Measurements from ENCODE around the gene KRTAP10-1. TPM values are rescaled to one million over a fixed set of nuclear protein-coding genes. Genes with fewer than 3 reads are reported as not detected.

Gene KRTAP10-1
- total RNA-seq, 2 donors from 2014 or later: not detected

GRCh38 chr21:44492567-44493385 is 47.2 kb downstream of the KRTAP10-1 start:
- Histone ChIP-seq H3K36me3 (no peaks in the 10 kb centered on the region), H3K27me3 (replicated peaks; ENCODE audit: insufficient read depth) (no peaks in the 10 kb centered on the region), H3K27ac (no peak overlapping the region), H3K9me3 (peaks cover 19% of the 10 kb centered on the region), H3K4me1 (ENCODE audit: control insufficient read depth in 1 of 2, low read depth in 2 of 2) (peaks cover 0 to 12% of the 10 kb centered on the region in 2 donors), H3K4me3 (no peak overlapping the region)
- ATAC-seq (ENCODE audit: insufficient number of reproducible peaks, low FRiP score, low read depth): no peak
- TF ChIP-seq, protein P1, sequence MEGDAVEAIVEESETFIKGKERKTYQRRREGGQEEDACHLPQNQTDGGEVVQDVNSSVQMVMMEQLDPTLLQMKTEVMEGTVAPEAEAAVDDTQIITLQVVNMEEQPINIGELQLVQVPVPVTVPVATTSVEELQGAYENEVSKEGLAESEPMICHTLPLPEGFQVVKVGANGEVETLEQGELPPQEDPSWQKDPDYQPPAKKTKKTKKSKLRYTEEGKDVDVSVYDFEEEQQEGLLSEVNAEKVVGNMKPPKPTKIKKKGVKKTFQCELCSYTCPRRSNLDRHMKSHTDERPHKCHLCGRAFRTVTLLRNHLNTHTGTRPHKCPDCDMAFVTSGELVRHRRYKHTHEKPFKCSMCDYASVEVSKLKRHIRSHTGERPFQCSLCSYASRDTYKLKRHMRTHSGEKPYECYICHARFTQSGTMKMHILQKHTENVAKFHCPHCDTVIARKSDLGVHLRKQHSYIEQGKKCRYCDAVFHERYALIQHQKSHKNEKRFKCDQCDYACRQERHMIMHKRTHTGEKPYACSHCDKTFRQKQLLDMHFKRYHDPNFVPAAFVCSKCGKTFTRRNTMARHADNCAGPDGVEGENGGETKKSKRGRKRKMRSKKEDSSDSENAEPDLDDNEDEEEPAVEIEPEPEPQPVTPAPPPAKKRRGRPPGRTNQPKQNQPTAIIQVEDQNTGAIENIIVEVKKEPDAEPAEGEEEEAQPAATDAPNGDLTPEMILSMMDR (IDR thresholded peaks at IDR 0.05): no peak
- no peak for DNase-seq (ENCODE audit: low spot score)

DNA sequence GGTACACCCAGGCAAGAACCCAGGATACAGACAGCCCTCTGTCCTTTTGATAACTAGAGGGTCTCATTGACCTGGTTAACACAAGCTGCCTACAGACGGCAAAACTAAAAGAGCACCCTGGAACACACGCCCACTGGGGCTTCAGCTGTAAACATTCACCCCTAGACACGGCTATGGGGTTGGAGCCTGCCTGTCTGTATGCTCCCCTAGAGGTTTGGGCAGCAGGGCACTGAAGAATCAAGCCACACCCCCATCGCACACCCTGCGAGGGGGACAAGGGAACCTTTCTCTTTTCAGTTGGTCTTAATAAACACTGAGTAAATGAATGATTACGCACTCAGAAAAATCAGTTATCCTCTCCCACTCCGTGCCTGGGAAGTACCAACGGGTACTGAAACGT is 49.2 kb downstream of the KRTAP10-1 start:
- Histone ChIP-seq H3K4me3 (no peak overlapping the region), H3K36me3 (no peaks in the 10 kb centered on the region), H3K27ac (no peak overlapping the region), H3K27me3 (replicated peaks; ENCODE audit: insufficient read depth) (no peaks in the 10 kb centered on the region), H3K9me3 (peaks cover 19% of the 10 kb centered on the region), H3K4me1 (ENCODE audit: control insufficient read depth in 1 of 2, low read depth in 2 of 2) (no peaks in the 10 kb centered on the region)
- TF ChIP-seq, protein P1 (IDR thresholded peaks at IDR 0.05): no peak
- DNase-seq (ENCODE audit: low spot score) (no peak), ATAC-seq (ENCODE audit: insufficient number of reproducible peaks, low FRiP score, low read depth) (no peak)

DNA sequence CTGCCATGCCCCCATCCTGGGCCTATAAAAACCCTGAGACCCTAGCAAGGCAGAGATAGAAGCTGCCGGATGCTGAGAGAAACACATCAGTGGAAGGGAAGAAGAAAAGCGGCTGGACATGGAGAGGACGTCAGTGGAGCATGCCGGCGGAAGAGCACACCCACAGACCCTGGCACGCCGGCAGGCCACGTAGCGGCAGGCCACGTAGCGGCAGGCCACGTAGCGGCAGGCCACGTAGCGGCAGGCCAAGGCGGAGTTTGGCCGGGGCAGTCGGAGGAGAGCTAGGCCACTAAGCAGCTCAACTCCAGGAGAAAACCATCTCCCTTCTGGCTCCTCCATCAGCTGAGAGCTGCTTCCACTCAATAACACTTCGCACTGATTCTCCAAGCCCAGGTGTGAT is 49.6 kb downstream of the KRTAP10-1 start:
- Histone ChIP-seq H3K27ac (no peak overlapping the region), H3K27me3 (replicated peaks; ENCODE audit: insufficient read depth) (no peaks in the 10 kb centered on the region), H3K4me3 (no peak overlapping the region), H3K9me3 (peaks cover 19% of the 10 kb centered on the region), H3K4me1 (ENCODE audit: control insufficient read depth in 1 of 2, low read depth in 2 of 2) (no peaks in the 10 kb centered on the region), H3K36me3 (no peaks in the 10 kb centered on the region)
- ATAC-seq (ENCODE audit: insufficient number of reproducible peaks, low FRiP score, low read depth): no peak
- TF ChIP-seq, protein P1 (IDR thresholded peaks at IDR 0.05): no peak
- no peak for DNase-seq (ENCODE audit: low spot score)

GRCh38 chr21:44489962-44490361 is 50.0 kb downstream of the KRTAP10-1 start:
- Histone ChIP-seq H3K9me3 (peaks cover 19% of the 10 kb centered on the region), H3K27me3 (replicated peaks; ENCODE audit: insufficient read depth) (no peaks in the 10 kb centered on the region), H3K27ac (no peak overlapping the region), H3K4me3 (no peak overlapping the region), H3K4me1 (ENCODE audit: control insufficient read depth in 1 of 2, low read depth in 2 of 2) (no peaks in the 10 kb centered on the region), H3K36me3 (no peaks in the 10 kb centered on the region)
- ATAC-seq (ENCODE audit: insufficient number of reproducible peaks, low FRiP score, low read depth): no peak
- no peak for DNase-seq (ENCODE audit: low spot score)
- TF ChIP-seq, protein P1 (IDR thresholded peaks at IDR 0.05): no peak

Other genes with a start within 250 kb of the KRTAP10-1 start
- gene PFKL, start 240.1 kb downstream of the KRTAP10-1 start, total RNA-seq: 100 to 1,000 TPM in 1 of 2 donors, 10 to 100 TPM in 1; 91.0 to 119 TPM
- 10 to 100 TPM; 48.8 to 51.3 TPM for gene CFAP410, start 200.8 kb downstream of the KRTAP10-1 start, total RNA-seq
- 10 to 100 TPM; 10.4 to 12.9 TPM for gene TRPM2, start 186.6 kb downstream of the KRTAP10-1 start, total RNA-seq
- gene LRRC3, start 84.7 kb downstream of the KRTAP10-1 start, total RNA-seq: 1 to 10 TPM; 6.5 to 8.3 TPM
- not detected for gene KRTAP10-2, start 11.3 kb upstream of the KRTAP10-1 start, total RNA-seq
- not detected for gene KRTAP10-3, start 18.6 kb upstream of the KRTAP10-1 start, total RNA-seq
- gene KRTAP10-4, start 33.5 kb upstream of the KRTAP10-1 start, total RNA-seq: not detected
- not detected for gene KRTAP10-5, start 40.4 kb upstream of the KRTAP10-1 start, total RNA-seq
- gene KRTAP10-6, start 52.3 kb upstream of the KRTAP10-1 start, total RNA-seq: not detected
- gene KRTAP10-7, start 60.4 kb upstream of the KRTAP10-1 start, total RNA-seq: not detected
- gene KRTAP10-8, start 71.9 kb upstream of the KRTAP10-1 start, total RNA-seq: not detected
- not detected for gene KRTAP10-9, start 86.9 kb upstream of the KRTAP10-1 start, total RNA-seq
- gene KRTAP10-10, start 97.2 kb upstream of the KRTAP10-1 start, total RNA-seq: not detected
- not detected for gene KRTAP10-11, start 106.2 kb upstream of the KRTAP10-1 start, total RNA-seq
- gene KRTAP12-4, start 114.5 kb upstream of the KRTAP10-1 start, total RNA-seq: not detected
- gene KRTAP12-3, start 117.7 kb upstream of the KRTAP10-1 start, total RNA-seq: not detected
- not detected for gene KRTAP12-2, start 126.7 kb upstream of the KRTAP10-1 start, total RNA-seq
- not detected for gene KRTAP12-1, start 142.0 kb upstream of the KRTAP10-1 start, total RNA-seq
- not detected for gene KRTAP10-12, start 157.0 kb upstream of the KRTAP10-1 start, total RNA-seq
- gene TSPEAR, start 171.4 kb upstream of the KRTAP10-1 start, total RNA-seq: not detected

All from thoracic aorta (tissue), 2 donors.